Tibial artery (tissue), 4 donors: ENCODE data around the gene MT1G.

Source experiments
- DNase-seq, 2 donors: peaks; one replicate each; pipeline ENCODE4 v3.0.0-alpha.2; 2019
- H3K27ac ChIP-seq, 2 donors: fragments of 200-600 bp; sonication (generic) in 1 of 2; 1 replicate in 1 of 2; 2 replicates in 1 of 2; pipeline ENCODE4 v1.5.1; 2018 to 2019; ENCODE audit warnings: mild to moderate bottlenecking in 1 of 2
- H3K27me3 ChIP-seq, 2 donors: fragments of 200-600 bp; sonication (generic) in 1 of 2; one replicate each; pipeline versions ENCODE4 v1.5.1 to v1.6.0; 2016 to 2019
- H3K36me3 ChIP-seq, 3 donors: fragments of 200-600 bp; sonication (generic) in 2 of 3; one replicate each; pipeline ENCODE4 v1.5.1; 2016 to 2019; ENCODE audit warnings: mild to moderate bottlenecking in 2 of 3
- H3K4me1 ChIP-seq, 4 donors: fragments of 200-600 bp; sonication (generic) in 2 of 4; 1 replicate in 3 of 4; 2 replicates in 1 of 4; pipeline ENCODE4 v1.5.1; 2016 to 2019
- H3K4me3 ChIP-seq, 2 donors: fragments of 200-600 bp; sonication (generic) in 1 of 2; 1 replicate in 1 of 2; 2 replicates in 1 of 2; pipeline ENCODE4 v1.5.1; 2018 to 2019; ENCODE audit warnings: mild to moderate bottlenecking in 2 of 2
- H3K9me3 ChIP-seq, 3 donors: fragments of 200-600 bp; sonication (generic) in 1 of 3; one replicate each; pipeline ENCODE4 v1.5.1; 2016 to 2019
- CTCF ChIP-seq, 2 experiments: fragments of 200-600 bp in 1 of 2; fragments of 450-650 bp in 1 of 2; IDR thresholded peaks; one replicate each; pipeline ENCODE4 v1.5.1; 2017 to 2019; ENCODE audit warnings: antibody characterized with exemption in 2 of 2, mild to moderate bottlenecking in 1 of 2, moderate library complexity in 1 of 2
- intact Hi-C: fragments of 100-400 bp; cut with DNase I; formaldehyde crosslinking; loops from one replicate; pipeline ENCODE4 v1.15.0; 2023; ENCODE audit warnings: low total_unique reads

Gene MT1G

DNA sequence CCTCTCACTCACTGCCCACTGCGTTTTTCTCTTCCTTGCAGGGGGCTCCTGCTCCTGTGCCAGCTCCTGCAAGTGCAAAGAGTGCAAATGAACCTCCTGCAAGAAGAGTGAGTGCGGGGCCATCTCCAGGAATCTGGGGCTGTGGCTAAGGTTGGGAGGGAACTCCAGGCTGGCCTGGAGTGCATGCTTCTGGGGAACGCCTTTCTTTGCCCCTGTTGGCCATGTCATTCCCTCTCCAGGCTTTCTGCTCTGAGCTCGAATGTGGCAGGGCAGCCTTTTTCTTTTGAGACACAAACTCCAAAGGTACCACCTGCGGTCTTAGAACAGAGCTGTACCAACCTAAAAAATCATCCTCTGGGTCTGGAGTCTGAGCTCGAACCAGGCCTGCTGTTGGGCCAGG lies 49.7 kb downstream of the MT1G start:
- H3K27me3 ChIP-seq: no peaks in the 10 kb centered on the region
- no peaks in the 10 kb centered on the region for H3K36me3 ChIP-seq
- H3K4me3 ChIP-seq: no peak overlapping the region
- intact Hi-C loops: no loop called here
- H3K4me1 ChIP-seq: peaks cover 0 to 17% (median 11%) of the 10 kb centered on the region in 4 donors
- no peak for DNase-seq
- TF ChIP-seq CTCF (IDR thresholded peaks at IDR 0.05): no peak
- no peaks in the 10 kb centered on the region for H3K9me3 ChIP-seq
- H3K27ac ChIP-seq: peak overlapping the region; percentile 61 to 70

DNA sequence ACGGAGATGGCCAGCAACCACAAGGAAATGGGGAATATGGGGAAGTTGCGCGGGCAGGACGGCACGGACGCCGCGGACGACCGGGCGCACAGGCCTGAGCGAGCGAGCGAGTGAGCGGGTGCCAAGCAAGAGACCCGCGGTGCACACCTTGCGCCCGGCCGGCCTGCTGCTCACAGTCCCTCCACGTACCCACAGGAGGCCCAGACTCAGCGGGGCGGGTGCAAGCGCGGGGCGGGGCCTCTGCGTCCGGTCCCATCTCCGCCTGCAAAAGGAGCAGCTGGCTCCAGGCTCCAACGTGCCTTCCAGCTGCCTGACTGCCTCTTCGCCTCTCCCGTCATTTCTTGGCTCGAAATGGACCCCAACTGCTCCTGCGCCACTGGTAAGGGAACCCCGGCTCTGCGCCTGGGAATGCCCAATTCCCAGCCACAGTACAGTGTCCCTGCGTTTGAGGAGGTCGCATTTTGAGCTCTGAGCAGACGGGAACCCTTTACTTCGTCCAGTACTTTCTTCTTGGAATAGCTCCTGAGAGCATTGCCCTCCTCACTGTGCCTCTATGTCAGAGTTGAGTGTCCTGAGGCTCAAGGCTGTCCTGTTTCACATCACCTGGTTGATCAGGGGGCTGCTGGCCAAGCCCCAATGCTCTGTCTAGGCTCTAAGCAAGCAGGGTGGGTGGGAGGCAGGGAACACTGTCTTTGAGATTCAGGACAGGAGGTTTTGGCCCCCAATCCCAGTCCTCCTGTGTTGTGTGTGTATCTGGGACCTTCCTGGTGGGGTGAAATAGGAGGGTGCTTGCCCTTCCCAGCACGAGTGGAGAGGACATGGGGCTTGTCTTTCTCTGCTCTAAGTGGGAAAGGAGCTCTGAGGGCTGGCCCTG lies 50.4 kb downstream of the MT1G start:
- Histone ChIP-seq H3K4me1 (peaks cover 0 to 17% (median 11%) of the 10 kb centered on the region in 4 donors), H3K9me3 (no peaks in the 10 kb centered on the region), H3K4me3 (peak overlapping the region; percentile 46 to 54), H3K36me3 (no peaks in the 10 kb centered on the region), H3K27me3 (no peaks in the 10 kb centered on the region), H3K27ac (peak overlapping the region; percentile 61 to 70)
- peak in 1 of 2 experiments; percentile 33 for TF ChIP-seq CTCF (IDR thresholded peaks at IDR 0.05)
- peak; percentile 79 to 94 for DNase-seq
- intact Hi-C loops: no loop called here
